A673 (cell line): Measurements from ENCODE around the gene IER5L. TPM values are rescaled to one million over a fixed set of nuclear protein-coding genes. Genes with fewer than 3 reads are reported as not detected.

ENCODE experiments used
- BruUV-seq: library from RNA; stranded (reverse); fragments of 400-500 nt; replicated peaks from 2 replicates; lab custom pipeline; 2021; lab: Mats Ljungman, UMichigan
- CTCF ChIA-PET: fragments of 300-600 bp; sonication (Branson Sonifier 250); formaldehyde crosslinking; loops from one replicate; lab custom pipeline; 2022; ENCODE audit warnings: antibody characterized with exemption; lab: Charles Lee
- POLR2A ChIA-PET: fragments of 300-600 bp; sonication (Branson Sonifier 250); formaldehyde crosslinking; loops from one replicate; lab custom pipeline; 2022; ENCODE audit warnings: antibody characterized with exemption; ENCODE audit not compliant: low non-redundant PET; lab: Charles Lee
- DNase-seq: peaks from one replicate; pipeline ENCODE4 v3.0.0-alpha.2; 2015; ENCODE audit warnings: low spot score
- H3K27ac ChIP-seq: fragments of 200-600 bp; sonication (generic); 2 replicates; pipeline ENCODE4 v1.5.1; 2016; ENCODE audit warnings: mixed run types, low read depth, mild to moderate bottlenecking, mixed read lengths, antibody characterized with exemption, low read length; ENCODE audit not compliant: poor library complexity, severe bottlenecking
- H3K27me3 ChIP-seq: fragments of 200-600 bp; sonication (generic); replicated peaks from 2 replicates; pipeline ENCODE4 v1.6.1; 2017; ENCODE audit warnings: mixed run types, low read depth, mild to moderate bottlenecking, mixed read lengths, antibody characterized with exemption, low read length; ENCODE audit not compliant: insufficient read depth, poor library complexity
- H3K36me3 ChIP-seq: fragments of 200-600 bp; sonication (generic); 2 replicates; pipeline ENCODE4 v1.6.1; 2016; ENCODE audit warnings: mixed run types, mild to moderate bottlenecking, mixed read lengths, antibody characterized with exemption, low read length; ENCODE audit not compliant: insufficient read depth, poor library complexity, severe bottlenecking
- H3K4me1 ChIP-seq: fragments of 200-600 bp; sonication (generic); 2 replicates; pipeline ENCODE4 v1.6.1; 2017; ENCODE audit warnings: mixed run types, mild to moderate bottlenecking, mixed read lengths, antibody characterized with exemption, low read length; ENCODE audit not compliant: insufficient read depth, poor library complexity, severe bottlenecking
- H3K4me3 ChIP-seq: fragments of 200-600 bp; sonication (generic); 2 replicates; pipeline ENCODE4 v1.5.1; 2016; ENCODE audit warnings: low read depth, mixed run types, mild to moderate bottlenecking, mixed read lengths, low read length; ENCODE audit not compliant: poor library complexity, severe bottlenecking
- H3K9me3 ChIP-seq: fragments of 200-600 bp; sonication (generic); 2 replicates; pipeline ENCODE4 v1.6.1; 2016; ENCODE audit warnings: mixed run types, low read depth, mild to moderate bottlenecking, mixed read lengths, antibody characterized with exemption, low read length; ENCODE audit not compliant: poor library complexity, severe bottlenecking
- EZH2 ChIP-seq: fragments of 200-600 bp; sonication (generic); IDR thresholded peaks from 2 replicates; pipeline ENCODE4 v1.6.1; 2017; ENCODE audit warnings: borderline replicate concordance, low read depth, mild to moderate bottlenecking, mixed read lengths, antibody characterized with exemption, low read length; ENCODE audit not compliant: poor library complexity, severe bottlenecking
- intact Hi-C: fragments of 100-400 bp; cut with micrococcal nuclease; formaldehyde crosslinking; loops from one replicate; pipeline ENCODE4 v1.10.0; 2022; ENCODE audit not compliant: unreplicated experiment
- total RNA-seq: library from RNA; stranded (reverse); gene quantifications from 2 replicates; pipeline ENCODE4 v1.2.3, GENCODE V29; 2021
- TF ChIP-seq, protein P1 (sequence below): fragments of 300-800, 200-600 bp; sonication (generic); conservative IDR thresholded peaks from 2 replicates; pipeline ENCODE4 v1.5.1; 2017; ENCODE audit warnings: low read depth, mild to moderate bottlenecking, antibody characterized with exemption, low read length, moderate library complexity, mixed read lengths

IER5L gene
- total RNA-seq, 1 experiment from 2014 or later: 14.0 TPM

DNA sequence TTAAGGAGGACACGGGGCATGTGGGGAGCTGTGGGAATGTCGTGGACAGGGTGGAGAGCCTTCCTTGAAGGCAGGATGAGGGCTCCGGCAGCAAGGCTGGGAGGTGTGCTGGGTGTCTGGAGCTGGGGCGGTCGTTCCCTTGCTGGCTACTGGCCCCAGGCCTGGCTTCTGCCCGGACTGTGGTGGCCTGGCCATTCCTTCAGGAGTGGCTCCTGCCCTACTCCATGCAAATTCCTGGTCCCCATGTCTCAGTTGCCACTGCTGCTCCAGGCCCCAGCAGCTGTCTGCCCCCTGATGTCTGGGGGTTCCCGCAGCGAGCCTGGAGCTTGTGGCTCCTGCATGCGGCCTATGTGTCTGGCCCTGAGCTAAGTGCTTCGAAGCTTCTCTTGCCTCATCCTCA, 21.9 kb downstream of the IER5L start:
- CTCF ChIA-PET: interaction anchor here (0.6 kb wide), 1 partner anchor 16 kb away, joined by 5 read pairs; no protein-coding TSS in a partner anchor
- no peak overlapping the region for H3K4me3 ChIP-seq
- BruUV-seq: no TSS peak
- POLR2A ChIA-PET: no interaction called here
- no peak for TF ChIP-seq EZH2
- TF ChIP-seq, protein P1, sequence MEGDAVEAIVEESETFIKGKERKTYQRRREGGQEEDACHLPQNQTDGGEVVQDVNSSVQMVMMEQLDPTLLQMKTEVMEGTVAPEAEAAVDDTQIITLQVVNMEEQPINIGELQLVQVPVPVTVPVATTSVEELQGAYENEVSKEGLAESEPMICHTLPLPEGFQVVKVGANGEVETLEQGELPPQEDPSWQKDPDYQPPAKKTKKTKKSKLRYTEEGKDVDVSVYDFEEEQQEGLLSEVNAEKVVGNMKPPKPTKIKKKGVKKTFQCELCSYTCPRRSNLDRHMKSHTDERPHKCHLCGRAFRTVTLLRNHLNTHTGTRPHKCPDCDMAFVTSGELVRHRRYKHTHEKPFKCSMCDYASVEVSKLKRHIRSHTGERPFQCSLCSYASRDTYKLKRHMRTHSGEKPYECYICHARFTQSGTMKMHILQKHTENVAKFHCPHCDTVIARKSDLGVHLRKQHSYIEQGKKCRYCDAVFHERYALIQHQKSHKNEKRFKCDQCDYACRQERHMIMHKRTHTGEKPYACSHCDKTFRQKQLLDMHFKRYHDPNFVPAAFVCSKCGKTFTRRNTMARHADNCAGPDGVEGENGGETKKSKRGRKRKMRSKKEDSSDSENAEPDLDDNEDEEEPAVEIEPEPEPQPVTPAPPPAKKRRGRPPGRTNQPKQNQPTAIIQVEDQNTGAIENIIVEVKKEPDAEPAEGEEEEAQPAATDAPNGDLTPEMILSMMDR: no peak
- no peaks in the 10 kb centered on the region for H3K4me1 ChIP-seq
- H3K36me3 ChIP-seq: no peaks in the 10 kb centered on the region
- intact Hi-C loops: no loop called here
- H3K27ac ChIP-seq: no peak overlapping the region
- no peak for DNase-seq
- H3K27me3 ChIP-seq: no peaks in the 10 kb centered on the region
- H3K9me3 ChIP-seq: no peaks in the 10 kb centered on the region

DNA sequence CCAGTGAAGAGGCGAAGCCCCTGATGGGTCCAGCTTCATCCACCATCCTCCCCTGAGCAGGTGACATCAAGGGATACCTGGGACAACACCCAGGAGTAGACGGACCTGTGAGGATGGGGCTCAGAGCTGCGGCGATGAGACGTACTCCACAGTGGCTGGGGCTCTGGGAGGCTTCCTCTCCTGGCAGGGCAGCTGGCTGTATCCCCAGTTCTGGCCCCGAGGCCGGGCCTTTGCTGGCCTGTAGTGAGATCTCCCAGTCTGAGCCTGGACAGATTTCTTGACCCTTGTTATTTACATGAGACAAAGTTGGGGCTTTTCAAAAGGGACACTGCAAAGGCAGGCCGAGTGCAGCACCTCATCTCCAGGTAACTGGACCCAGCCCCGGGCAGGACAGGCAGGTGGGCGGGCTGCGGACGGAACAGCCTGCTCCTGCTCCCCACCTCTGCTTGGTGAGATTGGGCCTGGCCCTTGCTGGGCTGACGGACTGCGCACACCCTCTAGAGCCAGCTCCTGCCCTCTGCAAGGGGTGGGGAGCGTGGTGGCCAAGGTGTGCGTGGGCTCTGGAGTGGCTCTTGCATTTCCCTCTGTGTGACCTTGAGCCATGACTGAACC, 23.1 kb downstream of the IER5L start:
- H3K27me3 ChIP-seq: no peaks in the 10 kb centered on the region
- intact Hi-C loops: no loop called here
- no peaks in the 10 kb centered on the region for H3K9me3 ChIP-seq
- H3K4me3 ChIP-seq: no peak overlapping the region
- POLR2A ChIA-PET: no interaction called here
- CTCF ChIA-PET: no interaction called here
- H3K36me3 ChIP-seq: no peaks in the 10 kb centered on the region
- H3K4me1 ChIP-seq: no peaks in the 10 kb centered on the region
- no peak for TF ChIP-seq EZH2
- TF ChIP-seq, protein P1: no peak
- no peak overlapping the region for H3K27ac ChIP-seq
- no TSS peak for BruUV-seq
- no peak for DNase-seq

DNA sequence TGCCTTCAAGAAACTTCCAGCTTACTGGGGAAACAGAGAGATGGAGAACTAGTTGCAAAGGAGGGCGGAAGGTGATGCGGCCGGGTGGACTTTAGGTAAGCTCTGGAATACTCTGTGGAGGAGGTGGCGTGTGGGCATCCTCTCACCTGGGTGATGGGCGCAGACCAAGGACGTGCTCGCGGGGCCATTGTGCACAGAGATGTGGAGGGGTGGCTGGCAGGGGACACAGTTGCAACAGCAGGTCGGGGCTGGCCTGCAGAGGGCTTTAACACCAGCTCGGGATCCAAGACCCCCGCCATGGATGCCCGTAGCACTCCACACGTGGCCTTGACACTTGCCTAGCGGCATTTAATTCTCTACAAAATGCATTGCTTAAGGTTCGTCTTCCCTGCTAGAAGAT, 26.6 kb downstream of the IER5L start:
- POLR2A ChIA-PET: no interaction called here
- CTCF ChIA-PET: interaction anchor here (1.5 kb wide), 1 partner anchor 9 kb away, joined by 4 read pairs; no protein-coding TSS in a partner anchor
- TF ChIP-seq, protein P1: no peak
- no peak for TF ChIP-seq EZH2

More for the DNA sequence above, 26.6 kb downstream of the IER5L start:
- intact Hi-C loops: no loop called here
- Histone ChIP-seq H3K36me3 (peaks cover 6% of the 10 kb centered on the region), H3K4me3 (no peak overlapping the region), H3K4me1 (no peaks in the 10 kb centered on the region), H3K27ac (no peak overlapping the region), H3K27me3 (no peaks in the 10 kb centered on the region), H3K9me3 (no peaks in the 10 kb centered on the region)
- DNase-seq: no peak
- no TSS peak for BruUV-seq
